ENCODE data around the gene ESRP2. TPM values are rescaled to one million over a fixed set of nuclear protein-coding genes. Genes with fewer than 3 reads are reported as not detected.

Gene ESRP2
- total RNA-seq, 3 donors from 2014 or later (not counting 1 experiment from before 2014, with no cell fraction given): not detected

- peak overlapping the region; percentile 98 for H3K27ac ChIP-seq (ENCODE audit: low read length)
- peaks cover 25 to 43% of the 10 kb centered on the region in 2 donors for H3K4me1 Mint-ChIP-seq
- H3K36me3 Mint-ChIP-seq: no peaks in the 10 kb centered on the region
- DNase-seq: no peak
- ATAC-seq: no peak
- no peak for TF ChIP-seq CTCF (IDR thresholded peaks at IDR 0.05)
- H3K27me3 Mint-ChIP-seq (ENCODE audit: low read depth in 2 of 2): no peaks in the 10 kb centered on the region
- no peaks in the 10 kb centered on the region for H3K9me3 Mint-ChIP-seq
- intact Hi-C loops (cut with micrococcal nuclease): loop anchor here (1.0 to 2.0 kb wide), 3 partner anchors 19 to 48 kb away; partner anchors contain the start of genes PLA2G15 and PRMT7
- peaks cover 14% of the 10 kb centered on the region for H3K36me3 ChIP-seq (ENCODE audit: control insufficient read depth, insufficient read depth, low read length)
- peak overlapping the region; percentile 96 for H3K4me3 Mint-ChIP-seq
- H3K9me3 ChIP-seq (ENCODE audit: control insufficient read depth, insufficient read depth, low read length): no peaks in the 10 kb centered on the region
- H3K4me1 ChIP-seq (ENCODE audit: control insufficient read depth, insufficient read depth, low read length): peaks cover 38% of the 10 kb centered on the region
- no peaks in the 10 kb centered on the region for H3K27me3 ChIP-seq (ENCODE audit: control insufficient read depth, insufficient read depth, low read length)
- peak overlapping the region; percentile 68 for H3K4me3 ChIP-seq (ENCODE audit: low read length)
- H3K27ac Mint-ChIP-seq: peak overlapping the region; percentile 95 to 100
- 36% methylated on average over 11 of the region's 11 CpGs for WGBS (ENCODE audit: insufficient coverage)
Measured at GRCh38 chr16:68263559-68264127, 27.7 kb upstream of the ESRP2 start.

- H3K27me3 ChIP-seq (ENCODE audit: control insufficient read depth, insufficient read depth, low read length): no peaks in the 10 kb centered on the region
- H3K9me3 ChIP-seq (ENCODE audit: control insufficient read depth, insufficient read depth, low read length): no peaks in the 10 kb centered on the region
- peaks cover 11 to 21% of the 10 kb centered on the region in 2 donors for H3K4me1 Mint-ChIP-seq
- H3K27ac Mint-ChIP-seq: no peak overlapping the region
- no peaks in the 10 kb centered on the region for H3K36me3 Mint-ChIP-seq
- no peaks in the 10 kb centered on the region for H3K27me3 Mint-ChIP-seq (ENCODE audit: low read depth in 2 of 2)
- H3K4me3 ChIP-seq (ENCODE audit: low read length): no peak overlapping the region
- no peak overlapping the region for H3K27ac ChIP-seq (ENCODE audit: low read length)
- peaks cover 29% of the 10 kb centered on the region for H3K4me1 ChIP-seq (ENCODE audit: control insufficient read depth, insufficient read depth, low read length)
- ATAC-seq (no peak), DNase-seq (no peak)
- intact Hi-C loops (cut with micrococcal nuclease): no loop called here
- peaks cover 15% of the 10 kb centered on the region for H3K36me3 ChIP-seq (ENCODE audit: control insufficient read depth, insufficient read depth, low read length)
- H3K9me3 Mint-ChIP-seq: no peaks in the 10 kb centered on the region
- WGBS (ENCODE audit: insufficient coverage): 93% methylated on average over 27 of the region's 27 CpGs
- H3K4me3 Mint-ChIP-seq: no peak overlapping the region
- no peak for TF ChIP-seq CTCF (IDR thresholded peaks at IDR 0.05)
Measured at GRCh38 chr16:68259007-68259825, 23.3 kb upstream of the ESRP2 start.

GRCh38 chr16:68257906-68258800 is 22.2 kb upstream of the ESRP2 start:
- H3K4me3 ChIP-seq (ENCODE audit: low read length): no peak overlapping the region
- Mint-ChIP-seq H3K27me3 (ENCODE audit: low read depth in 2 of 2) (no peaks in the 10 kb centered on the region), H3K4me1 (peaks cover 3 to 11% of the 10 kb centered on the region in 2 donors), H3K27ac (no peak overlapping the region), H3K4me3 (no peak overlapping the region), H3K9me3 (no peaks in the 10 kb centered on the region), H3K36me3 (no peaks in the 10 kb centered on the region)
- intact Hi-C loops (cut with micrococcal nuclease): no loop called here
- H3K27ac ChIP-seq (ENCODE audit: low read length): peak overlapping the region; percentile 18
- H3K9me3 ChIP-seq (ENCODE audit: control insufficient read depth, insufficient read depth, low read length): no peaks in the 10 kb centered on the region
- no peaks in the 10 kb centered on the region for H3K27me3 ChIP-seq (ENCODE audit: control insufficient read depth, insufficient read depth, low read length)
- peaks cover 20% of the 10 kb centered on the region for H3K4me1 ChIP-seq (ENCODE audit: control insufficient read depth, insufficient read depth, low read length)
- no peak for TF ChIP-seq CTCF (IDR thresholded peaks at IDR 0.05)
- DNase-seq (no peak), ATAC-seq (no peak)
- WGBS (ENCODE audit: insufficient coverage): 52% methylated on average over 13 of the region's 13 CpGs
- H3K36me3 ChIP-seq (ENCODE audit: control insufficient read depth, insufficient read depth, low read length): peaks cover 15% of the 10 kb centered on the region

All from natural killer cell (primary cell).